Liver (tissue), 9 donors: ENCODE results near the gene CDS1. TPM values are rescaled to one million over a fixed set of nuclear protein-coding genes. Genes with fewer than 3 reads are reported as not detected.

Experiments
- DNase-seq: peaks from one replicate; pipeline ENCODE4 v3.0.0-alpha.2; 2017; ENCODE audit warnings: low spot score
- H3K27ac ChIP-seq, 2 donors: one replicate each; pipeline ENCODE4 v1.7.0; 2013; ENCODE audit warnings: inconsistent platforms in 2 of 2, low read length in 2 of 2, control low read depth in 1 of 2, low read depth in 1 of 2, mild to moderate bottlenecking in 1 of 2
- H3K27me3 ChIP-seq, 4 donors: one replicate each; pipeline versions ENCODE4 v1.6.1 to v1.7.0; 2013; ENCODE audit warnings: low read length in 3 of 4, inconsistent platforms in 1 of 4, mild to moderate bottlenecking in 1 of 4, moderate library complexity in 1 of 4; ENCODE audit not compliant: control insufficient read depth in 4 of 4, insufficient read depth in 4 of 4
- H3K36me3 ChIP-seq, 4 donors: one replicate each; pipeline versions ENCODE4 v1.6.1 to v1.7.0; 2013; ENCODE audit warnings: low read length in 3 of 4, mild to moderate bottlenecking in 3 of 4, low read depth in 1 of 4, moderate library complexity in 1 of 4; ENCODE audit not compliant: control insufficient read depth in 4 of 4, insufficient read depth in 3 of 4
- H3K4me1 ChIP-seq, 4 donors: one replicate each; pipeline versions ENCODE4 v1.6.1 to v1.7.0; 2013; ENCODE audit warnings: low read length in 3 of 4, mild to moderate bottlenecking in 3 of 4, moderate library complexity in 1 of 4; ENCODE audit not compliant: control insufficient read depth in 4 of 4, insufficient read depth in 4 of 4
- H3K4me3 ChIP-seq, 3 donors: one replicate each; pipeline versions ENCODE4 v1.6.1 to v1.7.0; 2013; ENCODE audit warnings: low read length in 3 of 3, control low read depth in 1 of 3, low read depth in 1 of 3, mild to moderate bottlenecking in 1 of 3
- H3K9ac ChIP-seq, 2 donors: one replicate each; pipeline ENCODE4 v1.7.0; 2013; ENCODE audit warnings: low read length in 2 of 2, mild to moderate bottlenecking in 2 of 2, moderate library complexity in 2 of 2, control low read depth in 1 of 2, low read depth in 1 of 2
- H3K9me3 ChIP-seq, 4 donors: one replicate each; pipeline versions ENCODE4 v1.6.1 to v1.7.0; 2013; ENCODE audit warnings: low read length in 3 of 4; ENCODE audit not compliant: control insufficient read depth in 4 of 4
- EGR1 ChIP-seq, 2 donors: IDR thresholded peaks; 2 replicates each; pipeline ENCODE4 v1.6.1; 2016 to 2018; ENCODE audit warnings: antibody characterized with exemption in 2 of 2, low read depth in 2 of 2
- FOXA1 ChIP-seq: IDR thresholded peaks from 2 replicates; pipeline ENCODE4 v1.6.1; 2016; ENCODE audit warnings: antibody characterized with exemption
- FOXA2 ChIP-seq: IDR thresholded peaks from 2 replicates; pipeline ENCODE4 v1.6.1; 2016; ENCODE audit warnings: antibody characterized with exemption
- GABPA ChIP-seq, 2 donors: IDR thresholded peaks in 1 of 2; conservative IDR thresholded peaks in 1 of 2; 2 replicates each; pipeline ENCODE4 v1.6.1; 2016; ENCODE audit warnings: antibody characterized with exemption in 2 of 2, mild to moderate bottlenecking in 1 of 2, moderate library complexity in 1 of 2
- HNF4A ChIP-seq, 2 donors: conservative IDR thresholded peaks; 2 replicates each; pipeline ENCODE4 v1.6.1; 2016; ENCODE audit warnings: antibody characterized with exemption in 2 of 2, mild to moderate bottlenecking in 2 of 2
- HNF4G ChIP-seq: IDR thresholded peaks from 2 replicates; pipeline ENCODE4 v1.6.1; 2016; ENCODE audit warnings: antibody characterized with exemption
- JUND ChIP-seq, 2 donors: IDR thresholded peaks; 2 replicates each; pipeline ENCODE4 v1.6.1; 2016; ENCODE audit warnings: antibody characterized with exemption in 2 of 2
- NR2F2 ChIP-seq: IDR thresholded peaks from 2 replicates; pipeline ENCODE4 v1.6.1; 2016; ENCODE audit warnings: antibody characterized with exemption
- RAD21 ChIP-seq, 2 donors: IDR thresholded peaks; 2 replicates each; pipeline ENCODE4 v1.6.1; 2016; ENCODE audit warnings: antibody characterized with exemption in 2 of 2, mild to moderate bottlenecking in 2 of 2
- RXRA ChIP-seq, 2 donors: IDR thresholded peaks; 2 replicates each; pipeline ENCODE4 v1.6.1; 2017 to 2018; ENCODE audit warnings: antibody characterized with exemption in 2 of 2, mild to moderate bottlenecking in 1 of 2
- SP1 ChIP-seq: IDR thresholded peaks from 2 replicates; pipeline ENCODE4 v1.6.1; 2018; ENCODE audit warnings: antibody characterized with exemption, mild to moderate bottlenecking
- TAF1 ChIP-seq: conservative IDR thresholded peaks from 2 replicates; pipeline ENCODE4 v1.6.1; 2016; ENCODE audit warnings: antibody characterized with exemption, mild to moderate bottlenecking
- YY1 ChIP-seq: IDR thresholded peaks from 2 replicates; pipeline ENCODE4 v1.6.1; 2016; ENCODE audit warnings: antibody characterized with exemption, mild to moderate bottlenecking
- WGBS: extraction: QIAGEN DNeasy Blood & Tissue Kit; methylation state at CpG from one replicate; pipeline ENCODE4 v1.1.7; 2013; 5-methylcytosine and 5-hydroxymethylcytosine counted together
- polyA plus RNA-seq, 2 donors: library from polyadenylated mRNA; stranded (reverse) in 1 of 2; unstranded in 1 of 2; fragments of 200-250 nt in 1 of 2; fragments of >200 nt in 1 of 2; fragmentation: Nextera tagmentation in 1 of 2; extraction: Ambion mirVana in 1 of 2; gene quantifications; one replicate each; pipeline versions ENCODE4 v1.2.1 to v1.2.3, GENCODE V29; 2013 to 2015
- total RNA-seq, 2 donors: library from RNA; depleted of rRNA; stranded (reverse); fragments of >200 nt; gene quantifications; one replicate each; pipeline ENCODE4 v1.2.3, GENCODE V29; 2014
- TF ChIP-seq, protein P1 (sequence below): IDR thresholded peaks from 2 replicates; pipeline ENCODE4 v1.6.1; 2016; ENCODE audit warnings: antibody characterized with exemption
- TF ChIP-seq, protein P2 (sequence below): IDR thresholded peaks from 2 replicates; pipeline ENCODE4 v1.6.1; 2016; ENCODE audit warnings: antibody characterized with exemption, mild to moderate bottlenecking
- TF ChIP-seq, protein P3 (sequence below): IDR thresholded peaks from 2 replicates; pipeline ENCODE4 v1.6.1; 2016; ENCODE audit warnings: antibody characterized with exemption
- donor health status: healthy.
- donor health status: healthy.
- donor health status: healthy.
- donor health status: healthy.
- donor health status: healthy.

CDS1 gene
- total and polyA plus RNA-seq, 4 donors, result 0.56 to 3.6 (median 0.78) TPM

DNA sequence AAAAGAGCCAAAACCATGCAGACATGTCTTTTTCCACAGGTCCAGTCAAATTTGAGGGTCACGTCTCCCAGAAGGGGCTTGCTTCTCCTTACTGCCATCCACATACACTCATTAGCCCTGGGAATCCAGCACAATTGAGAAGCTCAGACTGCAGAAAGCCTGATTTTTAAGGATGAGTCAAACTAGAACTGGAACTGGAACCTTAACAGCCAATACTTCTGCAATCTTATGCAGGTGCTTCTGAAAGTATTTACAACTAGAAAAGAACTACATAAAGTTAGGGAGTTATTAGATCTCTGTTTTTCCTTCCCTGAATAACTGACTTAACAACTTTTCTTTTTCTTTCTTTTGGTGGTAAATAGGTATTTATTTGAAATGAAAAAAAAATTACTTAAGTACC lies 86.3 kb downstream of the CDS1 start (continued):
- TF ChIP-seq FOXA2 (no peak), NR2F2 (no peak)

DNA sequence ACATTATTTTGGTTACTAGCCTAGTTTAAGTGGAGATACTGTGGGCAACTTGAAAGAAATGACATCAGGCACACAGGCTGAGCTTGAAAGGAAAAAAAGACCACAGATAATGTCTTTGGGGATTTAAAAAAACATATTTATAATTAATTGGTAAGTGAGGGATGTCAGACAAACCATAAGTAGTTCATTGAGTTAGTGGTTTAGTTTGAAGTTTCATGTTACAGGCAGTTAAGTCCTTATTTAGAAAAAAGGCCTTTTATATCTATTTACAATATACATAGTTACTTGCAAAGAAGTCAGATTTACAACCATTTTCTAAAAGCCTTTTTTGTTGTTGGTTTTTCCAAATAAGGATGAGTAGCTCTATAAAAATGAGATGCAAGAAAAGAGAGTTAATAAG lies 89.2 kb downstream of the CDS1 start:
- Histone ChIP-seq H3K27me3 (no peaks in the 10 kb centered on the region), H3K4me3 (no peak overlapping the region), H3K9ac (no peak overlapping the region), H3K4me1 (no peaks in the 10 kb centered on the region), H3K36me3 (peaks cover 4 to 39% (median 26%) of the 10 kb centered on the region in 4 donors), H3K27ac (no peak overlapping the region), H3K9me3 (no peaks in the 10 kb centered on the region)
- no peak for DNase-seq
- TF ChIP-seq JUND (IDR thresholded peaks at IDR 0.05) (no peak), EGR1 (IDR thresholded peaks at IDR 0.05; ENCODE audit: low read depth in 2 of 2) (no peak), HNF4G (no peak), FOXA2 (no peak), NR2F2 (no peak), RXRA (IDR thresholded peaks at IDR 0.05) (no peak), SP1 (no peak), RAD21 (IDR thresholded peaks at IDR 0.05) (no peak), TAF1 (no peak), GABPA (IDR thresholded peaks at IDR 0.05 in 1 of 2, conservative IDR thresholded peaks at IDR 0.05 in 1 of 2) (no peak)
- TF ChIP-seq, protein P1, sequence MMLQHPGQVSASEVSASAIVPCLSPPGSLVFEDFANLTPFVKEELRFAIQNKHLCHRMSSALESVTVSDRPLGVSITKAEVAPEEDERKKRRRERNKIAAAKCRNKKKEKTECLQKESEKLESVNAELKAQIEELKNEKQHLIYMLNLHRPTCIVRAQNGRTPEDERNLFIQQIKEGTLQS, result no peak
- TF ChIP-seq, protein P2, sequence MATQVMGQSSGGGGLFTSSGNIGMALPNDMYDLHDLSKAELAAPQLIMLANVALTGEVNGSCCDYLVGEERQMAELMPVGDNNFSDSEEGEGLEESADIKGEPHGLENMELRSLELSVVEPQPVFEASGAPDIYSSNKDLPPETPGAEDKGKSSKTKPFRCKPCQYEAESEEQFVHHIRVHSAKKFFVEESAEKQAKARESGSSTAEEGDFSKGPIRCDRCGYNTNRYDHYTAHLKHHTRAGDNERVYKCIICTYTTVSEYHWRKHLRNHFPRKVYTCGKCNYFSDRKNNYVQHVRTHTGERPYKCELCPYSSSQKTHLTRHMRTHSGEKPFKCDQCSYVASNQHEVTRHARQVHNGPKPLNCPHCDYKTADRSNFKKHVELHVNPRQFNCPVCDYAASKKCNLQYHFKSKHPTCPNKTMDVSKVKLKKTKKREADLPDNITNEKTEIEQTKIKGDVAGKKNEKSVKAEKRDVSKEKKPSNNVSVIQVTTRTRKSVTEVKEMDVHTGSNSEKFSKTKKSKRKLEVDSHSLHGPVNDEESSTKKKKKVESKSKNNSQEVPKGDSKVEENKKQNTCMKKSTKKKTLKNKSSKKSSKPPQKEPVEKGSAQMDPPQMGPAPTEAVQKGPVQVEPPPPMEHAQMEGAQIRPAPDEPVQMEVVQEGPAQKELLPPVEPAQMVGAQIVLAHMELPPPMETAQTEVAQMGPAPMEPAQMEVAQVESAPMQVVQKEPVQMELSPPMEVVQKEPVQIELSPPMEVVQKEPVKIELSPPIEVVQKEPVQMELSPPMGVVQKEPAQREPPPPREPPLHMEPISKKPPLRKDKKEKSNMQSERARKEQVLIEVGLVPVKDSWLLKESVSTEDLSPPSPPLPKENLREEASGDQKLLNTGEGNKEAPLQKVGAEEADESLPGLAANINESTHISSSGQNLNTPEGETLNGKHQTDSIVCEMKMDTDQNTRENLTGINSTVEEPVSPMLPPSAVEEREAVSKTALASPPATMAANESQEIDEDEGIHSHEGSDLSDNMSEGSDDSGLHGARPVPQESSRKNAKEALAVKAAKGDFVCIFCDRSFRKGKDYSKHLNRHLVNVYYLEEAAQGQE, result no peak

DNA sequence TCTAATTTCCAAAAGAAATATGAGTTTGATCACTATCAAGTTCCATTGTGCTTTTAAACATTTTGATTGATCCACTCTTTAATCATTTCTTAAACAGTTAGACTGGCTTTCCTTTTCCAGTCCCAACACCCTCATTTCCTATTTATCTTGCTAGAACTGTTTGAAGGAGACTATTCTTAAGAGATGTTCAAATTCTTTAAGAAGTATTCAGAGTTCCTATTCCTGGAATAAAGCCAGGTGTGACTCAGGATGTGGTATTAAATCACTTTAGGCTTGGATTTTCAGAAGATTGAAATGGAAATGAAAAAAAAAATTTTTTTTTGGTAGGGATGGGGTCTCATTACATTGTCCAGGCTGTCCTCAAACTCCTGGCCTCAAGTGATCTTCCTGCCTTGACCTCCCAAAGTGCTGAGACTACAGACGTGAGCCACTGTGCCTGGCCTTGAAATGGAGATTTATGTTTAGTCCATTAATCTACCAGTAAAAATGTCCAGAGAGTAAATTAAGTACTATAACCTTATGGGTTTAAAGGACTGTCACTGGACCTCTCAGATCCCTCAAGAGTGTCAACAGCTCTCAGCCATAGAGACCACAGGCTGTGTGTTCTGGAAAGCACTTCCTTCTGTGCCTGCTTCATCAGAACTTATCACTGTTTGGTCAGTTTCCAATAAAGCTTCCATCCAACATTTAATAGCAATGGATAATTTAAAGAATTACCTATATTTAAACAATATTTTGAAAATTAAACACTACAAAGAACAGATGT lies 90.7 kb downstream of the CDS1 start:
- H3K36me3 ChIP-seq, result peaks cover 6 to 50% (median 35%) of the 10 kb centered on the region in 4 donors
- H3K9me3 ChIP-seq, result no peaks in the 10 kb centered on the region
- WGBS, result 88% methylated on average over 1 of the region's 1 CpG
- H3K4me3 ChIP-seq, result no peak overlapping the region
- TF ChIP-seq, protein P2, result no peak
- TF ChIP-seq EGR1 (IDR thresholded peaks at IDR 0.05; ENCODE audit: low read depth in 2 of 2), result no peak
- TF ChIP-seq TAF1, result no peak
- TF ChIP-seq JUND (IDR thresholded peaks at IDR 0.05), result no peak
- no peak for TF ChIP-seq HNF4A (conservative IDR thresholded peaks at IDR 0.05)
- TF ChIP-seq, protein P1, result no peak
- no peak for TF ChIP-seq RAD21 (IDR thresholded peaks at IDR 0.05)
- no peak for TF ChIP-seq GABPA (IDR thresholded peaks at IDR 0.05 in 1 of 2, conservative IDR thresholded peaks at IDR 0.05 in 1 of 2)
- no peak for TF ChIP-seq HNF4G
- TF ChIP-seq, protein P3, sequence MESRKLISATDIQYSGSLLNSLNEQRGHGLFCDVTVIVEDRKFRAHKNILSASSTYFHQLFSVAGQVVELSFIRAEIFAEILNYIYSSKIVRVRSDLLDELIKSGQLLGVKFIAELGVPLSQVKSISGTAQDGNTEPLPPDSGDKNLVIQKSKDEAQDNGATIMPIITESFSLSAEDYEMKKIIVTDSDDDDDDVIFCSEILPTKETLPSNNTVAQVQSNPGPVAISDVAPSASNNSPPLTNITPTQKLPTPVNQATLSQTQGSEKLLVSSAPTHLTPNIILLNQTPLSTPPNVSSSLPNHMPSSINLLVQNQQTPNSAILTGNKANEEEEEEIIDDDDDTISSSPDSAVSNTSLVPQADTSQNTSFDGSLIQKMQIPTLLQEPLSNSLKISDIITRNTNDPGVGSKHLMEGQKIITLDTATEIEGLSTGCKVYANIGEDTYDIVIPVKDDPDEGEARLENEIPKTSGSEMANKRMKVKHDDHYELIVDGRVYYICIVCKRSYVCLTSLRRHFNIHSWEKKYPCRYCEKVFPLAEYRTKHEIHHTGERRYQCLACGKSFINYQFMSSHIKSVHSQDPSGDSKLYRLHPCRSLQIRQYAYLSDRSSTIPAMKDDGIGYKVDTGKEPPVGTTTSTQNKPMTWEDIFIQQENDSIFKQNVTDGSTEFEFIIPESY, result no peak
- TF ChIP-seq FOXA1, result no peak
- TF ChIP-seq YY1, result no peak
- no peaks in the 10 kb centered on the region for H3K27me3 ChIP-seq
- H3K27ac ChIP-seq, result no peak overlapping the region
- no peak for DNase-seq
- no peak overlapping the region for H3K9ac ChIP-seq
- no peaks in the 10 kb centered on the region for H3K4me1 ChIP-seq
